IPS-18c (cell line): Measurements from ENCODE around the gene NUTM2D.
"Not testable (repeated sequence)": the region's sequence is repeated elsewhere in the genome, so short reads cannot be mapped to it uniquely, and the experiment has no call there.

Experiments
- H3K4me3 ChIP-seq: 2 replicates; pipeline ENCODE4 v1.7.0; 2013; ENCODE audit warnings: low read depth, mild to moderate bottlenecking, low read length, moderate library complexity; ENCODE audit not compliant: insufficient read depth
- H3K9me3 ChIP-seq: one replicate; pipeline ENCODE4 v1.6.1; 2013; ENCODE audit warnings: mild to moderate bottlenecking, low read length, moderate library complexity; ENCODE audit not compliant: control insufficient read depth, insufficient read depth

Gene NUTM2D

DNA sequence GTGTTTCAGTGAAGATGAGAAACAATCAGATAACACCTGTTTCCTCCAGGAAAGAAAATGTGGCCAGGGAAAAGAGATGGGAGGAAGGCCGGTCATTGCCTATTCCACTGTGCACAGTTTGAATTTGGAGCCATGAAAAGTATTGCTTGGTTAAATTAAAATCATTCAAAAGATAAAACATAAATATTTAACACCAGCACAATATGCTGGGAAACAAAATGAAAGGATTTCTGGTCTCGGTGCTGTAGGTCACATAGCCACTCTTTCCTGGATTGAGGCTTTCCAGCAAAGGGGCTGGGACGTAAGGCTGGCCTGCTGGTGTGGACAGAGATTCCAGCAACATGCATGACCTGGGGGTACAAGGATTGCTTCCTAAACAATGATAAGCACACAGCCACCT, at the start of gene NUTM2D:
Gene NUTM2D (plus strand): TSS at position 301 of the 400 bp plus-strand sequence. CDS start 522 bp downstream, outside the sequence.
- H3K4me3 ChIP-seq, H3K9me3 ChIP-seq: not testable (repeated sequence)

- not testable (repeated sequence) for H3K4me3 ChIP-seq, H3K9me3 ChIP-seq
Measured at GRCh38 chr10:87308702-87309101, 48.8 kb upstream of the NUTM2D start.

GRCh38 chr10:87309657-87310056, 47.9 kb upstream of the NUTM2D start:
- not testable (repeated sequence) for H3K9me3 ChIP-seq

DNA sequence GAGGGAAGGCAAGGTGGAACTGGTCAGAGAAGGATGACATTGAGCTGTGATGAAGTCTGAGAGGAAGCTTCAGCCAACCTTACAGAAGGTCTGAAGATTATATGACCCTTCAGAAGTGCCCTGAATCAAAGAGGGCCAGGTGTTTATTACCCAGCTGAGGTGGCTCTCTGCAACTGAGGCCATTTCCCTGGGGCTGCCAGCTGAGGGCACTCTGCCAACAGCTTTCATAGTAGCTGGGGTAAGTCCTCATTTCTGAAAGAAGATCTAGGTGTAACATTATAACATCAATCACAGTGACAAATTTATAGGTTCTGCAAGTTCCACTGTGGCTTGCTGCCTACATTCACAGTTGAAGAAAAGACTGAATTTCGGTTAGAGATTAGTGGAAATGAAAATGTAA, 46.0 kb upstream of the NUTM2D start:
- not testable (repeated sequence) for H3K4me3 ChIP-seq, H3K9me3 ChIP-seq

More at GRCh38 chr10:87309657-87310056, 47.9 kb upstream of the NUTM2D start:
- not testable (repeated sequence) for H3K4me3 ChIP-seq

GRCh38 chr10:87313649-87314359, 43.7 kb upstream of the NUTM2D start:
- H3K9me3 ChIP-seq, H3K4me3 ChIP-seq: not testable (repeated sequence)

GRCh38 chr10:87314360-87314973, 43.1 kb upstream of the NUTM2D start:
- H3K9me3 ChIP-seq, H3K4me3 ChIP-seq: not testable (repeated sequence)

DNA sequence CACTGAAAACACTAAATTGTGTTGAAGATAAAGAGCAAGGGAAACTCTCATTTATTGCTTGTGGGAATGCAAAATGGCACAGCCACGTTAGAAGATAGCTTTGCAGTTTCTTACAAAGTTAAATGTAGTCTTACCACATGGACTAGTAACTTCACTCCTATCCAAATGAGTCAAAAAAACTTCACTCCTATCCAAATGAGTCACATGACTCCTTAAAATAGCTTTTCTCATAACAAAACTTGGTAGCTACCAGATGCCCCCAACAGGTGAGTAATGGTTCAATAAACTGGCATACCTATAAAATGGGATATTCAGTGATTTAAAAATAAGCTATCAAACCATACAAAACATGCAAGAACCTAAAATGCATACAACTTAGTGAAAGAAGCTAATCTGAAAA, 36.0 kb upstream of the NUTM2D start:
- not testable (repeated sequence) for H3K4me3 ChIP-seq, H3K9me3 ChIP-seq

- H3K9me3 ChIP-seq, H3K4me3 ChIP-seq: not testable (repeated sequence)
Measured at GRCh38 chr10:87324559-87324958, 33.0 kb upstream of the NUTM2D start.

GRCh38 chr10:87327958-87328357, 29.6 kb upstream of the NUTM2D start:
- H3K4me3 ChIP-seq, H3K9me3 ChIP-seq: not testable (repeated sequence)

- not testable (repeated sequence) for H3K9me3 ChIP-seq
Measured at GRCh38 chr10:87329131-87329530, 28.4 kb upstream of the NUTM2D start.

DNA sequence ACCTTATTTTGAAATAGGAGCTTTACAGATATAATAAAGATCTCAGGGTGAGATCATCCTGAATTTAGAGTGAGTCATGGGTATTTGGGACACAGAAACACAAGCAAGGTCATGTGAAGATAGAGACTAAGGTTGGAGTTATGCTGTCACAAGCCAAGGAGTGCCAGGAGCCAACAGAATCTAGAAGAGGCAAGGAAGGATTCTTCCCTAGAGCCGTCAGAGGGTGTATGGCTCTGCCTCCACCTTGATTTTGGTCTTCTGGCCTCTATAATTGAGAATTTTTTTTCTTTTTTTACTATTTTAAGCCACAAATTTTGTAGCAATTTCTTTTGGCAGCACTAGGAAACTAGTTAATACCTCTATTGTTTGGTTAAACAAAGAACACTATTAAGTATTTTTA, 24.9 kb upstream of the NUTM2D start:
- not testable (repeated sequence) for H3K9me3 ChIP-seq, H3K4me3 ChIP-seq

More at GRCh38 chr10:87329131-87329530, 28.4 kb upstream of the NUTM2D start:
- H3K4me3 ChIP-seq: not testable (repeated sequence)

- not testable (repeated sequence) for H3K4me3 ChIP-seq, H3K9me3 ChIP-seq
Measured at GRCh38 chr10:87340411-87340810, 17.1 kb upstream of the NUTM2D start.

GRCh38 chr10:87341546-87342142, 15.9 kb upstream of the NUTM2D start:
- H3K9me3 ChIP-seq, H3K4me3 ChIP-seq: not testable (repeated sequence)

- not testable (repeated sequence) for H3K9me3 ChIP-seq
- H3K4me3 ChIP-seq: peak overlapping the region; percentile 71
Measured at GRCh38 chr10:87342249-87342710, 15.3 kb upstream of the NUTM2D start.

DNA sequence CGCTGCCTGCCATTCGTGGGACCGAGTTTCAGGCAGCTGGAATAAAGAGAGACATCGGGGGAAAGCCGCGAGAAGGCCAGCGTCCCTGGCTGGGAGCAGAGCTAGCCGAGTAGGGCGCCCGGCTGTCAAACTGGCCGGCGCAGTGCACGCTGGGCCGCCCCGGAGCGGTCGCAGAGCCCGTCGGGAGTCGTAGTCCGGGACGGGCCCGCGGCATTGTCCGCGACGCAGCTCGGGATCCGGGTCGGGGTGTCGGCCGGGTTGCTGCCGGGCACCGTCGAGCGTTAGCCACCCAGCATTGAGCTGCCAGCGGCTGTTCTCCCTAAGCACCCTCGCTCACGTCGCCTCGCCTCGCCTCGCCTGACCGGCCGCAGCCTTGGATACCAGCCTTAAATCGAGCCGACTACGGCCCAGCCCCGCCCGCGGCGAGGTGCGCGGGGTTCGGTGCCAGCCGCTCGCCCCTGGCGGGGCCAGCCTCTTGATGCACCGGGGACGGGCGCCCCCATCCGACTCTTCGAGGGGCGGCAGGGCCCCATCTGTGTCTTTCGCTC, 14.8 kb upstream of the NUTM2D start:
- H3K4me3 ChIP-seq: peak overlapping the region; percentile 50; the same call in 1 of the 2 replicates

DNA sequence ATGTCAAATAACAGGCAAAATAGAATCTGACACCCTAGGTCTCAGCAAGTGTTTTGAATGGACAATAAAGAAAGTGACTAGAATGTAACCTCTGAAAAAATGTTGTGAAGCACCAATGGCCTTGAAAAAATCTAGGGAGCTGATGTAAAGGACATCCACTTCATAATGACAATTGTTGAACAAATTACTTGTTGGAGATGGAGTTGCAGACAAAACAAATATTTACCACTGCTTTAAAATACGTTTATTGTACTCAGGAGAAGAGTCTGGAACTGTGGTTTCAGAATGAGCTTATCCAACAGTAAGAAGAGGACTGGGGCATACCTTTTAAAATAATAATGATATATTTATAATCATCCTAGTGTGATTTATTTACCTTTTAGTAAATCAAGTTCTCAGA, 11.8 kb upstream of the NUTM2D start:
- not testable (repeated sequence) for H3K4me3 ChIP-seq, H3K9me3 ChIP-seq

More for the DNA sequence above, 14.8 kb upstream of the NUTM2D start:
- not testable (repeated sequence) for H3K9me3 ChIP-seq

DNA sequence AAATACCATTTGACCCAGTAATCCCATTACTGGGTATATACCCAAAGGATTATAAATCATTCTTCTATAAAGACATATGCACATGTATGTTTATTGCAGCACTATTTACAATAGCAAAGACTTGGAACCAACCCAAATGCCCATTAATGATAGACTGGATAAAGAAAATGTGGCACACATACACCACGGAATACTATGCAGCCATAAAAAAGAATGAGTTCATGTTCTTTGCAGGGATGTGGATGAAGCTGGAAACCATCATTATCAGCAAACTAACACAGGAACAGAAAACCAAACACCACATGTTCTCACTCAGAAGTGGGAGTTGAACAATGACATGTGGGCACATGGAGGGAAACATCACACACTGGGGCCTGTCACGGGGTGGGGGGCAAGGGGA, 7.4 kb upstream of the NUTM2D start:
- H3K9me3 ChIP-seq, H3K4me3 ChIP-seq: not testable (repeated sequence)

DNA sequence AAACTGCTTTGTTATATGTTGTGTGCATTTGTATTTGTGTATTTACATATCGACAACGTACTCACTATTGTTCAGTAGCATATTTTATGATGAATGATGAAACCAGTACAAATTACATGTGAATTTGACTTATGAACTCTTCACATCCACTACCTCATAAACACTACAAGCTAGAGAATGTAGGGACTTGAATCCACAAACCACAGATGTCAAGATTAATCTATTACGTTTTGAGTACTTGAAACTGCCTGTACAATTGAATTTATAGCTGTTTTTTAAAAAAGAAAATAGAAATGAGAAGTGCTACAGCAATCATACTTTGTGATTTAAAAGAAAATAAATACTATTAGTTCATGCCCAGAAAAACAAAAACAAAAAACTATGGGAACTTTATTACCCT, 4.7 kb upstream of the NUTM2D start:
- not testable (repeated sequence) for H3K9me3 ChIP-seq, H3K4me3 ChIP-seq
